ENCODE results near the gene ITPKC. TPM values are rescaled to one million over a fixed set of nuclear protein-coding genes. Genes with fewer than 3 reads are reported as not detected.

The ITPKC gene
- total and polyA plus RNA-seq, 2 of the 13 experiments (the other 11 are each of a cell fraction or from before 2014, with no cell fraction given) = 6.9 to 11.2 TPM

DNA sequence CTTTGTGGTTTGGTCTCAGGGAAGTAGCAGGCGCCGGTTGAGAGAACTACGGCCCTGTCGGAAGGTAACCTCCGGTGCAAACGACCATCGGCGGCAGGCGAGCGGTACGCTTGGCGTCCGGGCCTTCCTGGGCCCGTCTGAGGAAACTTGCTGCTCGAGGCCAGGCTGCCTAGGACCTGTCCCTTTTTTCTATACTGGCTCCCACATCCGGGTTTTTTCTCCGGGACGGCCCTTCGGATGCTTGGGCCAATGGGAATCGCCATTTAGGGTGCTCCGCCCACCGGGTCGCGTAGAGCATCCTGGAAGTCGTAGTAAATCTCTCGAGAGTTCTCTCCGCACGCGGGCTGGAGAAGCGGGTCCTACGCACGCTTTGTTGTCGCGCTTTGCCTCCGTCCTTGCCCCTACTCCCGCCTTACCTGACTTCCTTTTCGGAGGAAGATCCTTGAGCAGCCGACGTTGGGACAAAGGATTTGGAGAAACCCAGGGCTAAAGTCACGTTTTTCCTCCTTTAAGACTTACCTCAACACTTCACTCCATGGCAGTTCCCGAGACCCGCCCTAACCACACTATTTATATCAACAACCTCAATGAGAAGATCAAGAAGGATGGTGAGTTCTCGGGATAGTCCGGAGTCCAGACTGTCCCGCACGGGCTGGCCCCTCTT is 34.1 kb downstream of the ITPKC start, which contains the start of gene SNRPA:
SNRPA (plus strand) TSS at position 330 of the 664 bp plus-strand sequence; CDS start at position 536, 206 bp downstream.
- whole genome bisulfite sequencing (ENCODE audit: low lambda C conversion rate) = under 1% methylated on average over 19 of the region's 46 CpGs
- in situ Hi-C loops (cut with HindIII; ENCODE audit: extremely low pct_ligation_motif_present, low pct_unique_long_range_greater_than_20kb) = loop anchor here (5.0 kb wide), 2 partner anchors 34 to 56 kb away; partner anchors contain the start of genes COQ8B and ITPKC
- Histone ChIP-seq H3K4me3 (replicated peaks in 1 of 3; ENCODE audit: insufficient read depth in 1 of 3, low read depth in 2 of 3, low read length in 3 of 3) (peak within 1 kb of the TSS; percentile 73 to 89 (median 74)), H4K20me1 (ENCODE audit: insufficient read depth, low read length) (peaks cover 22% of the 10 kb centered on the region), H3K9me3 (ENCODE audit: low read length) (no peaks in the 10 kb centered on the region), H3K36me3 (replicated peaks in 1 of 2; ENCODE audit: control insufficient read depth in 1 of 2, insufficient read depth in 2 of 2, low read length in 2 of 2) (peaks cover under 1 to 8% of the 10 kb centered on the region in 2 experiments; a peak in 4 of 5 replicates), H3K4me2 (ENCODE audit: low read depth, low read length) (peak within 1 kb of the TSS; percentile 99), H3K27ac (ENCODE audit: extremely low read length, insufficient read depth, low read length) (peak within 1 kb of the TSS; percentile 95), H2AFZ (ENCODE audit: low read length) (no peak within 1 kb of the TSS), H3K27me3 (ENCODE audit: control insufficient read depth in 1 of 2, insufficient read depth in 2 of 2, low read length in 2 of 2) (no peaks in the 10 kb centered on the region; a peak in 1 of 5 replicates), H3K4me1 (ENCODE audit: insufficient read depth, low read length) (peaks cover 68% of the 10 kb centered on the region), H3K79me2 (ENCODE audit: insufficient read depth, low read length) (peaks cover 55% of the 10 kb centered on the region), H3K9ac (ENCODE audit: insufficient read depth, low read depth, low read length) (peak within 1 kb of the TSS; percentile 96)
- intact Hi-C loops (cut with micrococcal nuclease; ENCODE audit: unreplicated experiment) = loop anchor here (1.0 to 2.0 kb wide), 2 partner anchors 32 to 47 kb away; no protein-coding TSS in a partner anchor
- no peak for FAIRE-seq
- CTCF ChIA-PET (ENCODE audit: low intra/inter-chr PET ratio, low total read pairs) = no interaction called here
- POLR2A ChIA-PET = interaction anchor here (0.7 to 7.8 kb wide), 30 partner anchors 9 to 1531 kb away, joined by 3 to 90 read pairs (median 5); partner anchors contain the start of genes COQ8B, EGLN2, ITPKC and MIA
- DNase-seq (ENCODE audit: low spot score) = peak; percentile 97
- peak; percentile 85 for ATAC-seq
- no TSS peak for BruUV-seq (replicated peaks)
- TF ChIP-seq TAF1 (CRISPR knock-in tag; IDR thresholded peaks at IDR 0.05) = peak; percentile 80
- TF ChIP-seq ZNF263 (CRISPR knock-in tag; IDR thresholded peaks at IDR 0.05) = no peak; the same call in 1 of the 2 replicates
- TF ChIP-seq ZC3H4 (CRISPR knock-in tag; IDR thresholded peaks at IDR 0.05; ENCODE audit: borderline replicate concordance) = no peak; the same call in 1 of the 2 replicates
- TF ChIP-seq, protein P1, sequence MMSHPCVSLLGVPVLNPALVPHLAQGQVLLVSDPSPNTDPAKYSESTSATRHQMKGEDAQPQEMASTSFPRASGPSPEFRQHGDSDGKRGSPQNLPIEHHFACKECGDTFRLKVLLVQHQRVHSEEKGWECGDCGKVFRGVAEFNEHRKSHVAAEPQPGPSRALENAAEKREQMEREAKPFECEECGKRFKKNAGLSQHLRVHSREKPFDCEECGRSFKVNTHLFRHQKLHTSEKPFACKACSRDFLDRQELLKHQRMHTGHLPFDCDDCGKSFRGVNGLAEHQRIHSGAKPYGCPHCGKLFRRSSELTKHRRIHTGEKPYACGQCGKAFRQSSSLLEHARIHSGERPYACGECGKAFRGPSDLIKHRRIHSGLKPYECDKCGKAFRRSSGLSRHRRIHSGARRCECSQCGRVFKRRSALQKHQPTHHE (CRISPR knock-in tag; IDR thresholded peaks at IDR 0.05; ENCODE audit: borderline replicate concordance) = no peak
- TF ChIP-seq ZNF558 (CRISPR knock-in tag; IDR thresholded peaks at IDR 0.05; ENCODE audit: borderline replicate concordance) = no peak
- TF ChIP-seq TSC22D2 (CRISPR knock-in tag; IDR thresholded peaks at IDR 0.05; ENCODE audit: borderline replicate concordance) = no peak
- TF ChIP-seq, protein P2, sequence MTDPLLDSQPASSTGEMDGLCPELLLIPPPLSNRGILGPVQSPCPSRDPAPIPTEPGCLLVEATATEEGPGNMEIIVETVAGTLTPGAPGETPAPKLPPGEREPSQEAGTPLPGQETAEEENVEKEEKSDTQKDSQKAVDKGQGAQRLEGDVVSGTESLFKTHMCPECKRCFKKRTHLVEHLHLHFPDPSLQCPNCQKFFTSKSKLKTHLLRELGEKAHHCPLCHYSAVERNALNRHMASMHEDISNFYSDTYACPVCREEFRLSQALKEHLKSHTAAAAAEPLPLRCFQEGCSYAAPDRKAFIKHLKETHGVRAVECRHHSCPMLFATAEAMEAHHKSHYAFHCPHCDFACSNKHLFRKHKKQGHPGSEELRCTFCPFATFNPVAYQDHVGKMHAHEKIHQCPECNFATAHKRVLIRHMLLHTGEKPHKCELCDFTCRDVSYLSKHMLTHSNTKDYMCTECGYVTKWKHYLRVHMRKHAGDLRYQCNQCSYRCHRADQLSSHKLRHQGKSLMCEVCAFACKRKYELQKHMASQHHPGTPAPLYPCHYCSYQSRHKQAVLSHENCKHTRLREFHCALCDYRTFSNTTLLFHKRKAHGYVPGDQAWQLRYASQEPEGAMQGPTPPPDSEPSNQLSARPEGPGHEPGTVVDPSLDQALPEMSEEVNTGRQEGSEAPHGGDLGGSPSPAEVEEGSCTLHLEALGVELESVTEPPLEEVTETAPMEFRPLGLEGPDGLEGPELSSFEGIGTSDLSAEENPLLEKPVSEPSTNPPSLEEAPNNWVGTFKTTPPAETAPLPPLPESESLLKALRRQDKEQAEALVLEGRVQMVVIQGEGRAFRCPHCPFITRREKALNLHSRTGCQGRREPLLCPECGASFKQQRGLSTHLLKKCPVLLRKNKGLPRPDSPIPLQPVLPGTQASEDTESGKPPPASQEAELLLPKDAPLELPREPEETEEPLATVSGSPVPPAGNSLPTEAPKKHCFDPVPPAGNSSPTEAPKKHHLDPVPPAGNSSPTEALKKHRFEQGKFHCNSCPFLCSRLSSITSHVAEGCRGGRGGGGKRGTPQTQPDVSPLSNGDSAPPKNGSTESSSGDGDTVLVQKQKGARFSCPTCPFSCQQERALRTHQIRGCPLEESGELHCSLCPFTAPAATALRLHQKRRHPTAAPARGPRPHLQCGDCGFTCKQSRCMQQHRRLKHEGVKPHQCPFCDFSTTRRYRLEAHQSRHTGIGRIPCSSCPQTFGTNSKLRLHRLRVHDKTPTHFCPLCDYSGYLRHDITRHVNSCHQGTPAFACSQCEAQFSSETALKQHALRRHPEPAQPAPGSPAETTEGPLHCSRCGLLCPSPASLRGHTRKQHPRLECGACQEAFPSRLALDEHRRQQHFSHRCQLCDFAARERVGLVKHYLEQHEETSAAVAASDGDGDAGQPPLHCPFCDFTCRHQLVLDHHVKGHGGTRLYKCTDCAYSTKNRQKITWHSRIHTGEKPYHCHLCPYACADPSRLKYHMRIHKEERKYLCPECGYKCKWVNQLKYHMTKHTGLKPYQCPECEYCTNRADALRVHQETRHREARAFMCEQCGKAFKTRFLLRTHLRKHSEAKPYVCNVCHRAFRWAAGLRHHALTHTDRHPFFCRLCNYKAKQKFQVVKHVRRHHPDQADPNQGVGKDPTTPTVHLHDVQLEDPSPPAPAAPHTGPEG (CRISPR knock-in tag; IDR thresholded peaks at IDR 0.05) = peak; percentile 60; the same call in 1 of the 2 replicates
- TF ChIP-seq, protein P3, sequence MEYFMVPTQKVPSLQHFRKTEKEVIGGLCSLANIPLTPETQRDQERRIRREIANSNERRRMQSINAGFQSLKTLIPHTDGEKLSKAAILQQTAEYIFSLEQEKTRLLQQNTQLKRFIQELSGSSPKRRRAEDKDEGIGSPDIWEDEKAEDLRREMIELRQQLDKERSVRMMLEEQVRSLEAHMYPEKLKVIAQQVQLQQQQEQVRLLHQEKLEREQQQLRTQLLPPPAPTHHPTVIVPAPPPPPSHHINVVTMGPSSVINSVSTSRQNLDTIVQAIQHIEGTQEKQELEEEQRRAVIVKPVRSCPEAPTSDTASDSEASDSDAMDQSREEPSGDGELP (IDR thresholded peaks at IDR 0.05; ENCODE audit: borderline replicate concordance, low read depth) = no peak
- TF ChIP-seq, protein P4, sequence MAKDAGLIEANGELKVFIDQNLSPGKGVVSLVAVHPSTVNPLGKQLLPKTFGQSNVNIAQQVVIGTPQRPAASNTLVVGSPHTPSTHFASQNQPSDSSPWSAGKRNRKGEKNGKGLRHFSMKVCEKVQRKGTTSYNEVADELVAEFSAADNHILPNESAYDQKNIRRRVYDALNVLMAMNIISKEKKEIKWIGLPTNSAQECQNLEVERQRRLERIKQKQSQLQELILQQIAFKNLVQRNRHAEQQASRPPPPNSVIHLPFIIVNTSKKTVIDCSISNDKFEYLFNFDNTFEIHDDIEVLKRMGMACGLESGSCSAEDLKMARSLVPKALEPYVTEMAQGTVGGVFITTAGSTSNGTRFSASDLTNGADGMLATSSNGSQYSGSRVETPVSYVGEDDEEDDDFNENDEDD (CRISPR knock-in tag; IDR thresholded peaks at IDR 0.05; ENCODE audit: borderline replicate concordance) = peak; percentile 78; the same call in 1 of the 2 replicates
- no peak for TF ChIP-seq NFE2L1 (CRISPR knock-in tag; IDR thresholded peaks at IDR 0.05; ENCODE audit: borderline replicate concordance)
- TF ChIP-seq ZFP62 (CRISPR knock-in tag; IDR thresholded peaks at IDR 0.05) = no peak
- no peak for TF ChIP-seq HDAC6 (IDR thresholded peaks at IDR 0.05; ENCODE audit: low read depth, low read length)
- peak; percentile 47; the same call in 1 of the 2 replicates for TF ChIP-seq DNMT3B (CRISPR knock-in tag; conservative IDR thresholded peaks at IDR 0.05)
- TF ChIP-seq ZNF75D (CRISPR knock-in tag; IDR thresholded peaks at IDR 0.05; ENCODE audit: borderline replicate concordance) = no peak

Measured in HepG2 (cell line).